AG09319 (cell line): ENCODE results near the gene QSER1.
"Not testable (repeated sequence)": the region's sequence is repeated elsewhere in the genome, so short reads cannot be mapped to it uniquely, and the experiment has no call there.

Experiments used
- DNase-seq: peaks from one replicate; pipeline ENCODE4 v3.0.0-alpha.2; 2010; ENCODE audit warnings: low read depth; ENCODE audit errors: extremely low read depth
- TF ChIP-seq, protein P1 (sequence below): IDR thresholded peaks from 2 replicates; pipeline ENCODE4 v1.5.1; 2011; ENCODE audit warnings: low read depth, mild to moderate bottlenecking, inconsistent platforms, low read length, moderate library complexity

Gene QSER1

DNA sequence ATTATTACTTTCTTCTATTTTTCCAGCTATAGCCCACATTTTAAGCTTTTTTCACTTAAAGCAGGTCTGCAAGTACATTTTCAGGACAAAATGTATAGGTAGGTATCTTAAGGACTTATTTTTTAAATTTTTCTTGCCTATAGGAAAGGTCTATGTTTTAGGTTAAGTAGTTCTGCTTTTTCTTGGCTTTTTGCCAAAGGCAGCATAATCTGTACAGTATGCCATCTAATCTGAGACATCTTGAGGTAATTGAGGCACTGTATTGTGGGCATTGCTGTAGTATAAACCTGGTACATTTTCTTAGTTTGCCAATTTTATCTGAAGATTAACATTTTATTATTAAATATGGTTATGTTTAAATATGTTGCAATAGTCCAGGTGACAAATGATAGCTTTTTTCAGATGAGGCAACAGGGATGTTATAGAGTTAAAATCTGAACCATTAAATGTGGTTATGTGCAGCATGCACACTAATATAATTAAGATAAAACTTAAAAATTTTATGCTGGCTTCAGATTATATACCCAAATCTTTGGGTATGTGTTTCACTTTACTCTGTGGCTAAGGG, 42.9 kb downstream of the QSER1 start:
- TF ChIP-seq, protein P1, sequence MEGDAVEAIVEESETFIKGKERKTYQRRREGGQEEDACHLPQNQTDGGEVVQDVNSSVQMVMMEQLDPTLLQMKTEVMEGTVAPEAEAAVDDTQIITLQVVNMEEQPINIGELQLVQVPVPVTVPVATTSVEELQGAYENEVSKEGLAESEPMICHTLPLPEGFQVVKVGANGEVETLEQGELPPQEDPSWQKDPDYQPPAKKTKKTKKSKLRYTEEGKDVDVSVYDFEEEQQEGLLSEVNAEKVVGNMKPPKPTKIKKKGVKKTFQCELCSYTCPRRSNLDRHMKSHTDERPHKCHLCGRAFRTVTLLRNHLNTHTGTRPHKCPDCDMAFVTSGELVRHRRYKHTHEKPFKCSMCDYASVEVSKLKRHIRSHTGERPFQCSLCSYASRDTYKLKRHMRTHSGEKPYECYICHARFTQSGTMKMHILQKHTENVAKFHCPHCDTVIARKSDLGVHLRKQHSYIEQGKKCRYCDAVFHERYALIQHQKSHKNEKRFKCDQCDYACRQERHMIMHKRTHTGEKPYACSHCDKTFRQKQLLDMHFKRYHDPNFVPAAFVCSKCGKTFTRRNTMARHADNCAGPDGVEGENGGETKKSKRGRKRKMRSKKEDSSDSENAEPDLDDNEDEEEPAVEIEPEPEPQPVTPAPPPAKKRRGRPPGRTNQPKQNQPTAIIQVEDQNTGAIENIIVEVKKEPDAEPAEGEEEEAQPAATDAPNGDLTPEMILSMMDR, result no peak
- no peak for DNase-seq

DNA sequence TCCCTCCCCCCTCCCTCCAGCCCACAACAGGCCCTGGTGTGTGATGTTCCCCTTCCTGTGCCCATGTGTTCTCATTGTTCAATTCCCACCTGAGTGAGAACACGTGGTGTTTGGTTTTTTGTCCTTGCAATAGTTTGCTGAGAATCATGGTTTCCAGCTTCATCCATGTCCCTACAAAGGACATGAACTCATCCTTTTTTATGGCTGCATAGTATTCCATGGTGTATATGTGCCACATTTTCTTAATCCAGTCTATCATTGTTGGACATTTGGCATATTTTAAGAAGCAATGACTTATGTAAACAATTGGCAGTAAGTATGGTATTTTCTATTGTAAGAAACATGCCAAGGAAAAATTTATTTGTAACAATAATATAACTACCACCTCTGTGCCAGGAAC, 43.6 kb downstream of the QSER1 start:
- not testable (repeated sequence) for DNase-seq

DNA sequence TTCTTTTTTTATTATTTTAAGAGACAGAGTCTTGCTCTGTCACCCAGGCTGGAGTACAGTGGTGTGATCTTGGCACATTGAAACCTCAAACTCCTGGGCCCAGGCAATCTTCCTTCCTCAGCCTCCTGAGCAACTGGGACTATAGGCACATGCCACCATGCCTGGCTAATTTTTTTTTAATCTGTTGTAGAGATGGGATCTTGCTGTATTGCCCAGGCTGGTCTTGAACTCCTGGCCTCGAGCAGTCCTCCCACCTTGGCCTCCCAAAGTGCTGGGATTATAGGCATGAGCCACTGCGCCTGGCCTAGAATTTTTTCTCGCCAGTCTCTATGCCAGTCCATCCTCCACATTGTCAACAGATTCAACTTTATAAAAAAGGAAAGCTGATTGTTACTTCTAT, 44.7 kb downstream of the QSER1 start:
- DNase-seq, result not testable (repeated sequence)

DNA sequence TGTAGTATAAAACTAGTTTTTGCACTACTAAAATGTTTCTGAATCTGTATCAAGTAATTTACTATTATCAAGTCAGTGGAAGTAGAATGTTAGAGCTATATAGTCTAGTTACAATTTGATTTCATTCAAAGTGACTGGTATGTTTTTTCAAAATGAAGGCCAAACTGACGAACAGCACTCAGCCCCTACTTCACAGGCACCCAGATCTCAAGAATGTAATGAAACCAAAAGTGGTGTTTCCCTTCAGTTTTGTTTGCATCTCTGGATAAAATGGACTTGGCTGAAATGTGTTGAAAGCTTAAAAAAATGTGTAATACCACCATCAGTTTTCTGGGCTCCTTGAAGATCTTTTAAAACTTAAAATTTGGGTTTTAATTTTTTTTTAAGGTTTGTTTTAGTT, 46.4 kb downstream of the QSER1 start:
- DNase-seq, result no peak
- TF ChIP-seq, protein P1, result no peak

DNA sequence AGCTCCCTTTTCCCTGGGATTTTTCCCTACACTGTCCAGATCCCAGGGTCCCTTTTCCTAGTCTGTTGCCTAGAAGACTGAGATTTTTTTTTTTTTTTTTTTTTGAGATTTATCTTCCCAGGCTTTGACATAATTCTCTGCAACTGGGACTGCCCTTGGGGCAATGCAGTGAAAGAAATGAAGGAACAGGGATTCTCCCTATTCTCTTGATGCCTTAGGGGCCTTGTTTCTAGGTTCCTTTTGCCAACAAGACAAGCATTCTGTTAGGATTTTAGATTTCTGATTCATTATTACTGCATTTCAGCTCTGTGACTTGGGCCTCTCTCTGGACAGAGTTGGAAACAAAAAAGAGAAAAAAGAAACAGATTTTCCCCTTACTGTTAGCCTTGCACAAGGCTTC, 47.3 kb downstream of the QSER1 start:
- TF ChIP-seq, protein P1, result no peak
- DNase-seq, result no peak

DNA sequence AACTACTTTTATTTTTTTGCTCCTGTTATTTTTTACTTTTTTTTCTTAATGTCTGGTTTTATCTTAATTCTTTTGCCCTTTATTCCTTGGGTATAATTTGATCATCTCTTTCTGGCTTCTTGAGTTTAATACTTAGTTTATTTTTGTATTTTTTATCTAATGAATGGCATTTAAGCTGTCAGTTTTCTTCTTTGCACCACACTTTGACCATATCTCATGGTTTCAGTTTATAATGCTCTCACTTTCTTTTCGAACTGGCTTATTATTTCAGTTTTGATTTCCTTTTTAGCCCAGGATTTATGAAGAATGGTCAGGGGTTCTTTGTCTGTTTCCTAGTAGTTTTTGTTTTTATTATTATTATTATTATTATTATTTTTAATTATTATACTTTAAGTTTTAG, 48.3 kb downstream of the QSER1 start:
- no peak for DNase-seq

DNA sequence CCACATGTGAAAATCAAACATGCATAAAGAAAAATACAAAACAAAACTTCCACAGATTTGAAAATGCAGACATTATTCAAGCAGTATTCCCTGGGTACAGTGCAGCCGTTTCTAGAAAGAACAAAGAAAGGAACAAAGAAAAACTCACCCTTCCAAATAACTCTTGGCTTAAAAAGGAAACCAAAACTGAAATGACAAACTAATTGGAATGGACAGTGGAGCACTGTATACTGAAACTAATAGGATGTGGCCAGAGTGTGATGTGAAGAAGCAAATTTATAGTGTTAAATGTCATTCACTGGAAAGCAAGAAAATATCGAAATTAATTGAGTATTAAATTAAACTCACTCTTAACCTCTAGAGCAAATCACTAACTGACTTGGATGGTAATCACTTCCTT, 55.4 kb downstream of the QSER1 start:
- TF ChIP-seq, protein P1, result no peak
- no peak for DNase-seq

More for the DNA sequence above, 48.3 kb downstream of the QSER1 start:
- TF ChIP-seq, protein P1, result no peak

DNA sequence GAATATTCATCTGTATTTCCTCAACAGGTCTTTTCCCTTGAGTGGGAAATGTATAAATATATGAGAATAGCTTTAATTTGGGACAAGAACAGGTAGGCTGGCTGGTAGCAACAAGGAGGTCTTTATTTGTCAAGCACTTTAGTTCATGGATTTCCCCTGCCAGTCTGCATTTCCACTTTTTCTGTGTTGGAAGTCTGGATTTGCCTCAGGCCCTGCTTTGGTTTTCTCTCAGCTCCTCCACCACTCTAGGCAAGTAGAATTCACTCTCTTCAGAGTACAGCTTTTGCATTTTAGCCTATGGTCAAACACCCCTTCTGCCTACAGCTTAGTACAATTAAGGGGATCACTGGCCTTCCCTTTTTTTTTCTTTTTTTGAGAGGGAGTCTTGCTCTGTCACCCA, 57.1 kb downstream of the QSER1 start:
- DNase-seq, result no peak
- TF ChIP-seq, protein P1, result no peak

DNA sequence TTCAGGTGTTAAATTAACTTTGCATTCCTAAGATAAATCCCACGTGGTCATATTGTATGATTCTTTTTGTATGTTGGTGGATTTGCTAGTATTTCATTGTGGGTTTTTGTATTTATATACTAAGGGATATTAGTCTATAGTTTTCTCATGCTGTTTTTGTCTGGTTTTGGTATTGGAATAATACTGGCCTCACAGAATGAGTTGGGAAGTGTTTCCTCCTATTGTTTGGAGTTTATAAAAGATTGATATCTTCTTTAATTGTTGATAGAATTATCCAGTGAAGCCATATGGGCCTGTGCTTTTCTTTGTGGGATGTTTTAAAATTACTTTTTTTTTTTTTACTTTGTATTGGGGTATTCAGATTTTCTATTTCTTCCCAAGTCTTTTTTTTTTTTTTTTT, 59.8 kb downstream of the QSER1 start:
- TF ChIP-seq, protein P1, result no peak
- no peak for DNase-seq
